Keratinocyte (primary cell): Measurements from ENCODE around the gene CLDN18.

ENCODE experiments used
- CTCF ChIP-seq, 3 experiments: IDR thresholded peaks in 1 of 3; conservative IDR thresholded peaks in 1 of 3; optimal IDR thresholded peaks in 1 of 3; 2 replicates in 2 of 3; 3 replicates in 1 of 3; pipeline versions ENCODE3 to v1.5.1; 2011; ENCODE audit warnings: low read length in 3 of 3, mild to moderate bottlenecking in 3 of 3, moderate library complexity in 2 of 3, control low read depth in 1 of 3, inconsistent platforms in 1 of 3; ENCODE audit not compliant: insufficient read depth in 2 of 3; ENCODE audit errors: extremely low read depth in 1 of 3
- EZH2 ChIP-seq: IDR thresholded peaks from one replicate; pipeline ENCODE4 v1.6.1; 2012; ENCODE audit warnings: inconsistent platforms, mild to moderate bottlenecking, low read length, moderate library complexity

- TF ChIP-seq CTCF (optimal IDR thresholded peaks at IDR 0.05 in 1 of 3, IDR thresholded peaks at IDR 0.05 in 1 of 3, conservative IDR thresholded peaks at IDR 0.05 in 1 of 3; ENCODE audit: extremely low read depth in 1 of 3, insufficient read depth in 2 of 3, low read length in 3 of 3): peak; percentile 93 to 96 (median 95)
- no peak for TF ChIP-seq EZH2
These were observed 38.8 kb upstream of the CLDN18 start for GRCh38 chr3:137970914-137971831.
